AG04449 (cell line): ENCODE data around the gene RSPH1.

Source experiments
- CTCF ChIA-PET: fragments of 350-600 bp; formaldehyde crosslinking; extraction: SDS; loops from one replicate; lab custom pipeline; 2021; ENCODE audit warnings: antibody characterized with exemption; lab: Yijun Ruan, JAX
- POLR2A ChIA-PET: fragments of 400-600, 350-600 bp; formaldehyde crosslinking; extraction: SDS; loops from one replicate; lab custom pipeline; 2020; ENCODE audit warnings: antibody characterized with exemption, inconsistent platforms; lab: Yijun Ruan, JAX
- DNase-seq: peaks from one replicate; pipeline ENCODE4 v3.0.0-alpha.2; 2010; ENCODE audit warnings: low read depth, low spot score
- H3K4me3 ChIP-seq: 2 replicates; pipeline ENCODE4 v1.5.1; 2011; ENCODE audit warnings: low read depth, mild to moderate bottlenecking, control low read depth, low read length
- CTCF ChIP-seq: IDR thresholded peaks from one replicate; pipeline ENCODE4 v1.5.1; 2011; ENCODE audit warnings: mild to moderate bottlenecking, moderate library complexity, low read length, control low read depth, inconsistent platforms; ENCODE audit not compliant: insufficient read depth; ENCODE audit errors: missing control alignments

The RSPH1 gene

GRCh38 chr21:42430521-42430920, 65.5 kb downstream of the RSPH1 start:
- no peak for TF ChIP-seq CTCF
- ChIA-PET POLR2A (no interaction called here), CTCF (no interaction called here)
- H3K4me3 ChIP-seq = no peak overlapping the region
- DNase-seq = no peak

GRCh38 chr21:42429856-42430255, 66.2 kb downstream of the RSPH1 start:
- DNase-seq = no peak
- CTCF ChIA-PET = no interaction called here
- no peak overlapping the region for H3K4me3 ChIP-seq
- POLR2A ChIA-PET = no interaction called here
- no peak for TF ChIP-seq CTCF

GRCh38 chr21:42429021-42429420, 67.0 kb downstream of the RSPH1 start:
- no peak for DNase-seq
- ChIA-PET CTCF (no interaction called here), POLR2A (no interaction called here)
- TF ChIP-seq CTCF = no peak
- no peak overlapping the region for H3K4me3 ChIP-seq

- ChIA-PET CTCF (no interaction called here), POLR2A (no interaction called here)
- TF ChIP-seq CTCF = no peak
- no peak for DNase-seq
- H3K4me3 ChIP-seq = no peak overlapping the region
These were observed 68.1 kb downstream of the RSPH1 start for GRCh38 chr21:42427809-42428419.

GRCh38 chr21:42426876-42427480, 69.0 kb downstream of the RSPH1 start:
- H3K4me3 ChIP-seq = no peak overlapping the region
- CTCF ChIA-PET = no interaction called here
- POLR2A ChIA-PET = no interaction called here
- DNase-seq = no peak
- no peak for TF ChIP-seq CTCF

GRCh38 chr21:42426424-42426823, 69.6 kb downstream of the RSPH1 start:
- no peak overlapping the region for H3K4me3 ChIP-seq
- TF ChIP-seq CTCF = no peak
- ChIA-PET POLR2A (no interaction called here), CTCF (no interaction called here)
- DNase-seq = no peak
